Left lung (tissue), 10 donors: Measurements from ENCODE around the gene SMAD6. TPM values are rescaled to one million over a fixed set of nuclear protein-coding genes. Genes with fewer than 3 reads are reported as not detected.

Experiments used
- ATAC-seq: fragments of 200-7000 bp; cut with Tn5 transposase; one replicate; pipeline ENCODE4 v1.9.1; 2020; ENCODE audit warnings: moderate library complexity
- DNase-seq, 4 donors: peaks; one replicate each; pipeline ENCODE4 v3.0.0-alpha.2; 2013 to 2020
- H3K27ac ChIP-seq, 2 donors: fragments of 200-600 bp; sonication (generic) in 1 of 2; one replicate each; pipeline versions ENCODE4 v1.5.0 to v1.8.0; 2020 to 2021
- H3K27me3 ChIP-seq, 2 donors: fragments of 200-600 bp; sonication (generic) in 1 of 2; one replicate each; pipeline versions ENCODE4 v1.5.0 to v1.8.0; 2020 to 2021
- H3K36me3 ChIP-seq, 2 donors: fragments of 200-600 bp; sonication (generic) in 1 of 2; one replicate each; pipeline versions ENCODE4 v1.5.0 to v1.8.0; 2020 to 2021
- H3K4me1 ChIP-seq, 2 donors: fragments of 200-600 bp; one replicate each; pipeline ENCODE4 v1.8.0; 2021
- H3K4me3 ChIP-seq, 2 donors: fragments of 200-600 bp; sonication (generic) in 1 of 2; one replicate each; pipeline versions ENCODE4 v1.5.0 to v1.8.0; 2020 to 2021; ENCODE audit warnings: mild to moderate bottlenecking in 1 of 2
- H3K9me3 ChIP-seq, 2 donors: fragments of 200-600 bp; sonication (generic) in 1 of 2; one replicate each; pipeline versions ENCODE4 v1.5.0 to v1.8.0; 2020 to 2021
- intact Hi-C, 2 donors: fragments of 100-400 bp; cut with DNase I; formaldehyde crosslinking; loops; one replicate each; pipeline versions ENCODE4 v1.11.2 to v1.14.2; 2022
- polyA plus RNA-seq, 6 donors: library from polyadenylated mRNA; unstranded; fragments of 120-200 nt; gene quantifications; one replicate each; pipeline ENCODE4 v1.2.1, GENCODE V29; 2013; ENCODE audit not compliant: insufficient read length in 6 of 6
- total RNA-seq, 2 donors: library from RNA; stranded (reverse); fragmentation: NEBNext Ultra II Directional; extraction: Animal tissue kit (Norgen Biotek cat#: 25700); gene quantifications; one replicate each; pipeline ENCODE4 v1.2.1, GENCODE V29; 2021
- TF ChIP-seq, protein P1 (sequence below), 2 donors: fragments of 200-600 bp; sonication (generic) in 1 of 2; IDR thresholded peaks; one replicate each; pipeline versions ENCODE4 v1.5.0 to v1.8.0; 2021; ENCODE audit warnings: antibody characterized with exemption in 2 of 2
- donor health status: DM: no; HTN: yes; CAD: no.
- donor health status: DM: no; HTN: no; CAD: no.

Gene SMAD6
- total and polyA plus RNA-seq, 8 donors: 25.0 to 110 (median 32.0) TPM

DNA sequence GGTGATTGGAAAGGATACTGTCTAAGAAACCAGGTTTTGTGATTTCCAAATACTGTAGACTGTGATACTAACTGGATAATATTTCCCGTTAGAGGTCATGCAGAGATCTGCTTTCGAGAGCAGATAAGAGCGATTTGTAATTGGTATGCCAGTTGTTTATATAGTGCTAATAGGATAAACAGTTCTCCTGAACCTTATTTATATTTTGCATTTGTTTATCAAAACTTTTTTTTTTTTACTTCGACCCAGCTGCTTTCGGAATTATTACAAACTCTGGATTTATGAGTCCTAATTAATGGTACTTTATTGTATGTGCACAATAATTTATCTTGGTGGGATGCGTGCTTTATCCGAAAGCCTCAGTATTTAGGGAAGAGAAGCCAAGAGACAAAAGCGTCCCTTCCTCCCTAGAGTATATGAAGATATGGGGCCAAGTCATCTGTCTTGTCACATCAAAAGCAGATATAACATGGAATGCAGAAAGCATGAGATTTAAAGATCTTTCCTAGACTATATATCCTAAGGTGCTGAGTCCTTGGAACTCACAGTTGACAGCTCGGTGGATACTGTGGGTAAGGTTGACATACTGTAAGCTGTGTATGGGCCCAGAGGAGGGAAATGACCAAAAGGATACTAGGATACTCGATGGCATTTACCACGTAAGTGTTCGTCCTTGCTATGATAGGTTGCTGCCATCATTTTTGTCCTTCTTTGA lies 62.2 kb downstream of the SMAD6 start:
- Histone ChIP-seq H3K4me3 (no peak overlapping the region), H3K27me3 (peaks cover 0 to 15% of the 10 kb centered on the region in 2 donors), H3K36me3 (no peaks in the 10 kb centered on the region), H3K9me3 (no peaks in the 10 kb centered on the region), H3K27ac (peak overlapping the region; percentile 49 to 71), H3K4me1 (peaks cover 61 to 89% of the 10 kb centered on the region in 2 donors)
- no peak for DNase-seq
- ATAC-seq: no peak
- intact Hi-C loops: loop anchor here in 1 of 2 donors (10.0 kb wide), 1 partner anchor 59 kb away; the partner anchor contains the start of gene SMAD6
- TF ChIP-seq, protein P1, sequence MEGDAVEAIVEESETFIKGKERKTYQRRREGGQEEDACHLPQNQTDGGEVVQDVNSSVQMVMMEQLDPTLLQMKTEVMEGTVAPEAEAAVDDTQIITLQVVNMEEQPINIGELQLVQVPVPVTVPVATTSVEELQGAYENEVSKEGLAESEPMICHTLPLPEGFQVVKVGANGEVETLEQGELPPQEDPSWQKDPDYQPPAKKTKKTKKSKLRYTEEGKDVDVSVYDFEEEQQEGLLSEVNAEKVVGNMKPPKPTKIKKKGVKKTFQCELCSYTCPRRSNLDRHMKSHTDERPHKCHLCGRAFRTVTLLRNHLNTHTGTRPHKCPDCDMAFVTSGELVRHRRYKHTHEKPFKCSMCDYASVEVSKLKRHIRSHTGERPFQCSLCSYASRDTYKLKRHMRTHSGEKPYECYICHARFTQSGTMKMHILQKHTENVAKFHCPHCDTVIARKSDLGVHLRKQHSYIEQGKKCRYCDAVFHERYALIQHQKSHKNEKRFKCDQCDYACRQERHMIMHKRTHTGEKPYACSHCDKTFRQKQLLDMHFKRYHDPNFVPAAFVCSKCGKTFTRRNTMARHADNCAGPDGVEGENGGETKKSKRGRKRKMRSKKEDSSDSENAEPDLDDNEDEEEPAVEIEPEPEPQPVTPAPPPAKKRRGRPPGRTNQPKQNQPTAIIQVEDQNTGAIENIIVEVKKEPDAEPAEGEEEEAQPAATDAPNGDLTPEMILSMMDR (IDR thresholded peaks at IDR 0.05): no peak

GRCh38 chr15:66765478-66766281 lies 63.6 kb downstream of the SMAD6 start:
- peak in 3 of 4 donors; percentile 63 to 86 (median 83) for DNase-seq
- H3K27ac ChIP-seq: peak overlapping the region; percentile 34 to 37
- peak; percentile 62 for ATAC-seq
- intact Hi-C loops: loop anchor here in 1 of 2 donors (10.0 kb wide), 1 partner anchor 61 kb away; the partner anchor contains the start of gene SMAD6
- no peaks in the 10 kb centered on the region for H3K36me3 ChIP-seq
- TF ChIP-seq, protein P1 (IDR thresholded peaks at IDR 0.05): no peak
- no peaks in the 10 kb centered on the region for H3K9me3 ChIP-seq
- peaks cover 56 to 90% of the 10 kb centered on the region in 2 donors for H3K4me1 ChIP-seq
- peaks cover 0 to 15% of the 10 kb centered on the region in 2 donors for H3K27me3 ChIP-seq
- no peak overlapping the region for H3K4me3 ChIP-seq

DNA sequence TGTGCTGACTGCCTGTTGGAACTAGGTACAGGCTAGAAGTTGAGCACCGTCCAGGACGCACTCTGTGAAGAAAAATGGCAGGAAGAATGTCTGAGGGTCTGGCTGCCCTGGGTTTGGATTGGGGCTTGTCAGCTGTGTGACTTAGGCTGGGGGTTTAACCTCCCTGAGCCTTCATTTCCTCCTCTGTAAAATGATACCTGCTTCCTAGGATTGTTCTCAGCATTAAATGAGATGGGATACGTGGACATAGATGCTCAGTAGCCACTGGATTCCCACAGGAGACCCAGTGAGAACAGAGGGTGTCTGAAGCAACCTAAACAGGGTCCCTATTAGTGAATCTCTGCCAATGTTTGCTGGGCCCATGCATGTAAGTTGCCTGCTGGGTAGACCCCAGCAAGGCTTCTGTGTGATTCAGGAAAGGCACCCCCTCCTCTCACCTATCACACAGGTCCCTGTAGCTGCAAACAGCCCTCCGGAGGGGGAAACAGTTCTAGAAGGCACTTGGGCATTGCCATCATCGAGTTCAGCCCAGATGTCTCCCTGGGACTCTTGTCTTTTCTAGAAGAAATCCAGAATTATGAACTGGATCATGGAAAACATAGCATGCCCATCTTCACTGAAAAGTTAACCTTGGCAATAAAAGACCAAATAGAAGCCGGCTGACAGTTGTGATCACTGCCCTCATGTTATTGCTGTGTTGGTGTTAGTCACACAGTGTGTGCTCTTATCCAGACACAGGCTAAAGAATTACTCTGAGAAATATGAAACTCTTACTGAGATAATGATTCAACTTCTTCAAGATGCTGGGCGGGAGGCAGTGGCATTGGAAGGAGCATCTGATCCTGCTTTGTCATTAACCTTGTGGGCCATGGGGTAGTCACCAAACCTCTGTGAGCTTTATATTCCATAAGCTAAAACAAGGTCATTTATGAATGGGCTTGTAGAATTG lies 64.5 kb downstream of the SMAD6 start:
- H3K36me3 ChIP-seq: no peaks in the 10 kb centered on the region
- H3K4me1 ChIP-seq: peaks cover 50 to 90% of the 10 kb centered on the region in 2 donors
- peaks cover 0 to 15% of the 10 kb centered on the region in 2 donors for H3K27me3 ChIP-seq
- intact Hi-C loops: loop anchor here in 1 of 2 donors (10.0 kb wide), 1 partner anchor 62 kb away; the partner anchor contains the start of gene SMAD6
- no peak overlapping the region for H3K4me3 ChIP-seq
- ATAC-seq: no peak
- H3K27ac ChIP-seq: peak overlapping the region; percentile 16 to 26
- H3K9me3 ChIP-seq: no peaks in the 10 kb centered on the region
- no peak for DNase-seq
- TF ChIP-seq, protein P1 (IDR thresholded peaks at IDR 0.05): no peak

- H3K27me3 ChIP-seq: peaks cover 0 to 15% of the 10 kb centered on the region in 2 donors
- ATAC-seq (no peak), DNase-seq (no peak)
- intact Hi-C loops: loop anchor here in 1 of 2 donors (10.0 kb wide), 1 partner anchor 62 kb away; the partner anchor contains the start of gene SMAD6
- H3K4me3 ChIP-seq: no peak overlapping the region
- no peaks in the 10 kb centered on the region for H3K9me3 ChIP-seq
- peaks cover 43 to 88% of the 10 kb centered on the region in 2 donors for H3K4me1 ChIP-seq
- H3K36me3 ChIP-seq: no peaks in the 10 kb centered on the region
- no peak overlapping the region for H3K27ac ChIP-seq
- TF ChIP-seq, protein P1 (IDR thresholded peaks at IDR 0.05): no peak
These were observed 65.2 kb downstream of the SMAD6 start for GRCh38 chr15:66767240-66767659.
